GM19193 (cell line): ENCODE measurements around the gene LCA5L.

Source experiments
- POLR2A ChIP-seq: IDR thresholded peaks from 4 replicates; pipeline ENCODE4 v1.6.1; 2011; ENCODE audit not compliant: insufficient read depth, insufficient read length; ENCODE audit errors: extremely low read depth

Gene LCA5L

DNA sequence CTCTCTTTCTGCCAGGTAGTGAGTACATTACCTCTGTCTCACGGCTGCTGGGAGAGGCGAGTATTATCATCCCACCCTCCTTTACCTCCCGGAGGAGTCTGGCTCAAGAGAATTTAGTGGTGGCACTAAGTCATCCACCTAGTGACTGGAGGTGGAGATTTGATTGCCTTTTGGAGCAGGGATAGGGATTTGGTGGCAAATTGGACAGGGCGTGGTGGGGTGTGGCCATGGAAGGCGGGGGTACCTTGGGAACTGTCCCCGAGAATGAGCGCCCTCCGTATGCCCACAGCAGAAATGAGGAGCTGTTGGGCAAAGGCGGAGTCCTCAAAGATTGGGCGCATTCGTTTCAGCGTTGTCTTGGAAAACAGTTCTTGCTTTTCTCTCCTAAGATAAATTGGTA, 64.6 kb downstream of the LCA5L start:
- TF ChIP-seq POLR2A, result no peak

GRCh38 chr21:39379986-39380891, 65.3 kb downstream of the LCA5L start:
- TF ChIP-seq POLR2A, result peak; percentile 73

DNA sequence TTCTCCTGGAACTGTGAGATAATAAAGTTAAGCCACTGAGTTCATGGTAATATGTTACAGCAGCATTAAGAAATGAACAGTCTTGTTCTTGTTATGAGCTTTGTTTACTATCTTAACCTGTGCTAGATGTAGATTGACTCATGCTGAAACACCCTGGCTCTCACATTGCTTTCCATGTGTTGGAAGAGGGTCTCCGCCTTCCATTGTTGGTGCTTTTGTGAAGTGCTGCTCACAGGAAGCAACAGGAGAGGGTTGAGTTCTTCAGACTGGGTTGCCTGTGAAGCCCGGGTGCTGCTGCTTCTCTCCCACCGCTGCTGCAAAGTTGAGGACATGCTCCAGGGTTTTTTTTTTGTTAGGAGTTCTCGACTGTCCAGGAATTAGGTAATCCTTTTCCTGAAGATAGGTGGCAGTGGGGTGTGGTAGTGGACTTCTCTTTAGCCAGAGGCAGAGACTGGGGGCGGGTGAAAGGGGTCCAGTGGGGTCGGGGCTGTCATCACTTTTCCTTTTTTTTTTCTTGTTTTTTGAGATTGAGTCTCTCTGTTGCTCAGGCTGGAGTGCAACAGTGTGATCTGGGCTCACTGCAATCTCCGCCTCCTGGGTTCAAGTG, 68.0 kb downstream of the LCA5L start:
- TF ChIP-seq POLR2A, result no peak

DNA sequence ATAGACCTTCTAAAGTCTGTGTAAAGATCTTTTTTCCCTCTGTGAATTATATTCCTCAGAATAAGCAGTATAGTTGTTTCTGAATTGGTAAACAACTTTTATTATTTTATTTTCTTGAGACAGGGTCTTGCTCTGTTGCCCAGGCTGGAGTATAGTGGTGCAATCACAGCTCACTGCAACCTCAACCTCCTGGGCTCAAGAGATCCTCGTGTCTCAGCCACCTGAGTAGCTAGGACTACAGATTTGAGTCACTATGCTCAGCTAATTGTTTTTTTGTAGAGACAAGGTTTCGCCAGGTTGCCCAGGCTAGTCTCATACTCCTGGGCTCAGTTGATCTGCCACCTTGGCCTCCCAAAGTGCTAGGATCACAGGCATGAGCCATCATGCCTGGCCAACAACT, 70.1 kb downstream of the LCA5L start:
- TF ChIP-seq POLR2A, result no peak

DNA sequence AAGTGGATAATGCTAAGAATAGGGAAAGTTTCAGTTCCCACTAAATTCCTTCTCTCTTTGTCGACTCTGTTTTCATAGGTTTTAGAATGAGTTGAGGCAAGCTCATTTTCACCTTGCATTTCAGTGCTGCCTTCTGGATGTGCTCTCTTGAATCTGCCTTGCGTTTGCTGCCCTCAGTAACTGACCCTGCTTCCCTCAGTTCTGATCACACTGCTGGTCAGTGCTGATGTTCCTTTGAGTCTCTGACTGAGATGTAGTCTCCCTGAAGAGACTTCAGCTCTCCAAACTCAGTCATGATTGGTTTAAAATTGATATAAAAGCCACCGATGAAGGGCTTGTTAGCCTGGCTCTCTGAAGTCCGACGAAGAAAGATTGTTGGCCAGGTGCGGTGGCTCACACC, 71.5 kb downstream of the LCA5L start:
- TF ChIP-seq POLR2A, result no peak

DNA sequence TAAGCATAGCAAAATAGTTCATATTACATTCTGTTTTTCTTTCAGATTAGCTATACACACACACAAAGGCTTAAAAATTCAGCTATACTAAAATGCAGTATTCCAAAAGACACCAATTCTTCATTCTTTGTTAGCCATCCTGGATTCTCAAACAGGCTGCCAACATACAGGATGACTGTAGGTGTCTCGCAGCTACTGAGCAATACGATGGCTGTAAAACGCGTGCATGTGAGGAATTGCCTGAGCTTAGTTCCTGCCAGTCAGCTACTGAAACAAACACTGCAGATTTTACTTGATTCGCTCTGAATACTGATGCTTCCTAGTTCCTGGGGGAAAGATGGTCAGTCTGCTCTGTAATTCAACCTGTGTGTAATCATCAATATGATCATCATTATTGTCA, 71.9 kb downstream of the LCA5L start:
- TF ChIP-seq POLR2A, result no peak

GRCh38 chr21:39367783-39368182, 77.8 kb downstream of the LCA5L start:
- no peak for TF ChIP-seq POLR2A

DNA sequence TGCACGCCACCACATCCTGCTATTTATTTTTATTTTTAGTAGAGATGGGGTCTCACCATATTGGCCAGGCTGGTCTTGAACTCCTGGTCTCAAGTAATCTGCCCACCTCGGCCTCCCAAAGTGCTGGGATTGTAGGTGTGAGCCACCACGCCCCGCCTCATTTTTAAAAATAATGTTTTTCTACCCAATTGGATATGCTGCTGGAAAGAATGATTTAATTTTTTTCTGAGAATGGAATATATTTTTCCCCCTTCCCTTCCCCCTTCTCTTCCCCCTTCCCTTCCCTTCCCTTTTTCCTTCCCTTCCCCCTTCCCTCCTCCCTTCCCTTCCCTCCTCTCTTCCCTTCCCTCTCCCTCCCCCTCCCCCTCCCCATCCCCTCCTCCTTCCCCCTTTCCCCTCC, 79.0 kb downstream of the LCA5L start:
- TF ChIP-seq POLR2A, result no peak

DNA sequence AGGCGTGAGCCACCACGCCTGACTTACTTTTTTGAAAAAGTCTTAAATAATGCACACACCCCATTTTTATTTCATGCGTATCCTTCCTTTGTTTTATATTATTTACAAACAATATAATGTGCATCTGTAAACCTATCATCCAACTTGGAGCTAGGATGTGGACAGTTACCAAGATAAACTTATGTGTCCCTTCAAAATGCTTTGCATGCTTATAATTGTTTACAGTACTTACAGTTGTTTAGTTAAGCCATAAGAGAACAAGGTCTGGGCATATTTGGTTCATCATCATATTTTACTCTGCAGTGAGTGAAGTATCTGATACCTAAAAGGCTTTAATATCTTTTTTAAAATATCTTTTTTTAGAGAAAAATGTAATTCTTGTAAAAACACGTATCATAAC, 80.6 kb downstream of the LCA5L start:
- no peak for TF ChIP-seq POLR2A

DNA sequence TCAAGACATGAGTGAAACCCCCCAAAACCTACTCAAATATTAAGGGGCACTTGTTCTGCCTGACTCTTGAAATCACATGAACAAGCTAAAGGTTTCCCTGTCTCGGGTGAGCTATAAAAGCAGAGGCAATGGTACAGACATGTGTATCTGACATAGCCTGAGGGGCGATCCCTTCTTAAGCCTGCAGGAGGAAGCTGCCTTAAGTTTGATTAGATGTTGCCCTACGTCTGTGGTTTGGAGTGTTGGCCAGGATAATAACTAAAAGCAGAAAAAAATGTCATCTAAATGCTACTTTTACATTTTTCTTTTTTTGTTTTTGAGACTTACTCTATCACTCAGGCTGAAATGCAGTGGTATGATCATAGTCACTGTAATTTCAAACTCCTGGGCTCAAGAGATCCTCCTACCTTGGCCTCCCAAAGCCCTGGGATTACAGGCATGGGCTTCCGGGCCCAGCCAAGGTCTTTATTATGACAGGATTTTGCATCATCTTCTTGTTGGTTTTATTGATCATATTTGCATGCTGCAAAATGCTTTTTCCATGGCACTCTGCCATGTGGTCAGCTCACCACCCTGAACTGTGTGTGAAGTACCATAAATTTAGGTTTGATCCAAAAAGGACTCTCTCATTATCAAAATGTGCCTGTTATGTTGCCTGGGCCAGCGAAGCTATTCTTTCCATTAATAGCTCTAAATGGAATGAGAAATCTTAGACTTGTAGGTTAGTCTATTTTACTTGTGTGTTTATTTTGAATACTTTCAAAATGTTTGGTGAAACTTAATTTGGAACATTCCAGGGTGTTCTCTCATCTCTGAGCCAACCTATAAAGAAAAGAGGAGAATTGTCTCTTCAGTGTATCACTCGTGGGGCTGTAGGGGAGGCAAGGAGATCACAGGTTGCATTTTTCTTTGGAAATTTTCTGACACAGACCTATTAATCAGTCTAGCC, 81.7 kb downstream of the LCA5L start:
- TF ChIP-seq POLR2A, result no peak

GRCh38 chr21:39362733-39363132, 82.8 kb downstream of the LCA5L start:
- no peak for TF ChIP-seq POLR2A

GRCh38 chr21:39359382-39359781, 86.2 kb downstream of the LCA5L start:
- no peak for TF ChIP-seq POLR2A
